Lower leg skin (tissue), 3 donors: ENCODE data around the gene PTPN1.

Experiments
- POLR2A ChIP-seq, 2 donors: fragments of 450-650 bp; IDR thresholded peaks; one replicate each; pipeline ENCODE4 v1.6.1; 2016 to 2017; ENCODE audit warnings: antibody characterized with exemption in 2 of 2, mild to moderate bottlenecking in 1 of 2, moderate library complexity in 1 of 2
- TF ChIP-seq, protein P1 (sequence below), 3 donors: fragments of 450-650 bp; IDR thresholded peaks; one replicate each; pipeline ENCODE4 v1.5.1; 2016; ENCODE audit warnings: antibody characterized with exemption in 3 of 3, mild to moderate bottlenecking in 3 of 3, moderate library complexity in 2 of 3

DNA sequence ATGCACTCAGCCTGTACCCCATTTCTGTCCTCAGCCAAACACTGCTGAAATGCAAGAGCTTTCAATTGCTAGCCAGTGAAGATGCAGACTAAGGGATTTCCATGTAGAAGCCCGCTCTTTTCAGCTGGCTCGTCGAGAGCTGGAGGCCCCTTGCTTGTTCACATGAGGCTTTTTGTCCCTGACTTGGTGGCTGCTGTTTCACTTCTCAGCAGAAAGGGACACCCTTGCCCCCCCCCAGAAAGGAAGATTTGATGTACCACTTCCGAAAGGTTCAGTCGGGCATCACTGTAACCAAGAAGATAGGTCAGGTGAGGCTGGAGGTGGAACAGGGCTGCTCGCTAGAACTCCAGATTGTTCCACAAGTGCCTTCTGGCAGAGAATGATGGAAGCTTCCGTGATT, 23.3 kb downstream of the PTPN1 start:
- TF ChIP-seq, protein P1, sequence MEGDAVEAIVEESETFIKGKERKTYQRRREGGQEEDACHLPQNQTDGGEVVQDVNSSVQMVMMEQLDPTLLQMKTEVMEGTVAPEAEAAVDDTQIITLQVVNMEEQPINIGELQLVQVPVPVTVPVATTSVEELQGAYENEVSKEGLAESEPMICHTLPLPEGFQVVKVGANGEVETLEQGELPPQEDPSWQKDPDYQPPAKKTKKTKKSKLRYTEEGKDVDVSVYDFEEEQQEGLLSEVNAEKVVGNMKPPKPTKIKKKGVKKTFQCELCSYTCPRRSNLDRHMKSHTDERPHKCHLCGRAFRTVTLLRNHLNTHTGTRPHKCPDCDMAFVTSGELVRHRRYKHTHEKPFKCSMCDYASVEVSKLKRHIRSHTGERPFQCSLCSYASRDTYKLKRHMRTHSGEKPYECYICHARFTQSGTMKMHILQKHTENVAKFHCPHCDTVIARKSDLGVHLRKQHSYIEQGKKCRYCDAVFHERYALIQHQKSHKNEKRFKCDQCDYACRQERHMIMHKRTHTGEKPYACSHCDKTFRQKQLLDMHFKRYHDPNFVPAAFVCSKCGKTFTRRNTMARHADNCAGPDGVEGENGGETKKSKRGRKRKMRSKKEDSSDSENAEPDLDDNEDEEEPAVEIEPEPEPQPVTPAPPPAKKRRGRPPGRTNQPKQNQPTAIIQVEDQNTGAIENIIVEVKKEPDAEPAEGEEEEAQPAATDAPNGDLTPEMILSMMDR (IDR thresholded peaks at IDR 0.05) = no peak
- no peak for TF ChIP-seq POLR2A (IDR thresholded peaks at IDR 0.05)
